ENCODE measurements around the gene CCDC86. TPM values are rescaled to one million over a fixed set of nuclear protein-coding genes. Genes with fewer than 3 reads are reported as not detected.

Gene CCDC86
- total and polyA plus RNA-seq, 2 of the 4 experiments (the other 2 are of a cell fraction) = 9.5 to 34.0 TPM

GRCh38 chr11:60863550-60864521 is 21.9 kb downstream of the CCDC86 start:
- no peak overlapping the region for H3K4me3 ChIP-seq (ENCODE audit: insufficient read depth, low read depth, low read length)
- no peak for TF ChIP-seq FOS (IDR thresholded peaks at IDR 0.05; ENCODE audit: low read depth, low read length)
- no peak for TF ChIP-seq CHD1 (IDR thresholded peaks at IDR 0.05; ENCODE audit: low read depth, low read length)
- no peak for TF ChIP-seq RAD21 (IDR thresholded peaks at IDR 0.05; ENCODE audit: low read length)
- no peak for TF ChIP-seq BHLHE40 (IDR thresholded peaks at IDR 0.05; ENCODE audit: low read depth, low read length)
- TF ChIP-seq CTCF (conservative IDR thresholded peaks at IDR 0.05; ENCODE audit: low read depth, low read length) = no peak
- TF ChIP-seq RFX5 (IDR thresholded peaks at IDR 0.05; ENCODE audit: low read depth, low read length) = no peak
- TF ChIP-seq CEBPB (IDR thresholded peaks at IDR 0.05; ENCODE audit: low read depth, low read length) = no peak
- TF ChIP-seq RCOR1 (IDR thresholded peaks at IDR 0.05; ENCODE audit: insufficient replicate concordance, low read length) = no peak
- TF ChIP-seq USF2 (IDR thresholded peaks at IDR 0.05; ENCODE audit: low read depth, low read length) = no peak
- TF ChIP-seq POLR2A (IDR thresholded peaks at IDR 0.05; ENCODE audit: low read depth, low read length) = no peak
- no peak for TF ChIP-seq NFE2L2 (IDR thresholded peaks at IDR 0.05; ENCODE audit: low read depth, low read length)
- no peak for TF ChIP-seq MAFK (IDR thresholded peaks at IDR 0.05; ENCODE audit: low read depth, low read length)
- H3K79me1 ChIP-seq (ENCODE audit: low read depth in 1 of 2, low read length in 2 of 2) = no peaks in the 10 kb centered on the region
- 80% methylated on average over 4 of the region's 16 CpGs; no CpG with 5 or more reads in 1 of the 2 experiments for WGBS, 2 experiments (ENCODE audit: extremely low coverage in 2 of 2, insufficient read length in 1 of 2)
- CTCF ChIA-PET = no interaction called here
- no peak overlapping the region for H3K18ac ChIP-seq (ENCODE audit: low read depth, low read length)
- H2AFZ ChIP-seq (replicated peaks; ENCODE audit: low read length, poor library complexity) = no peak overlapping the region
- no peak overlapping the region for H3K14ac ChIP-seq (replicated peaks; ENCODE audit: low read depth, low read length)
- intact Hi-C loops (cut with micrococcal nuclease) = no loop called here
- no peak overlapping the region for H2BK5ac ChIP-seq (ENCODE audit: low read depth, low read length, poor library complexity, severe bottlenecking)
- H3K9me3 ChIP-seq (ENCODE audit: control insufficient read depth, insufficient read depth, low read length) = no peaks in the 10 kb centered on the region
- no peaks in the 10 kb centered on the region for H3K36me3 ChIP-seq (ENCODE audit: control insufficient read depth, insufficient read depth, low read length)
- H4K8ac ChIP-seq (ENCODE audit: low read depth in 2 of 2, low read length in 2 of 2) = no peak overlapping the region
- no peak overlapping the region for H2BK15ac ChIP-seq (ENCODE audit: low read depth, low read length)
- H4K20me1 ChIP-seq (ENCODE audit: insufficient read depth, low read length) = no peaks in the 10 kb centered on the region
- no peak overlapping the region for H3K4ac ChIP-seq (ENCODE audit: low read depth, low read length)
- no peak overlapping the region for H4K91ac ChIP-seq (ENCODE audit: insufficient read depth, low read depth, low read length)
- H3K9me1 ChIP-seq (ENCODE audit: insufficient read depth, low read length) = peaks cover 1% of the 10 kb centered on the region; the same call in 1 of the 2 replicates
- H4K5ac ChIP-seq (ENCODE audit: low read depth, low read length) = no peak overlapping the region
- dilution Hi-C loops (cut with HindIII; ENCODE audit: low sequenced_read_pairs, unreplicated experiment) = no loop called here
- H3K4me2 ChIP-seq (ENCODE audit: low read depth, low read length) = no peak overlapping the region
- no peak overlapping the region for H2AK9ac ChIP-seq (replicated peaks; ENCODE audit: low read depth, low read length, poor library complexity)
- no peak overlapping the region for H3K9ac ChIP-seq (ENCODE audit: low read depth, low read length)
- no peak overlapping the region for H3K23ac ChIP-seq (ENCODE audit: low read depth, low read length)
- no peak for ATAC-seq (ENCODE audit: low read depth)
- in situ Hi-C loops (cut with MboI; ENCODE audit: low sequenced_read_pairs) = no loop called here
- no peak for DNase-seq
- POLR2A ChIA-PET (ENCODE audit: unreplicated experiment) = no interaction called here
- no peak overlapping the region for H2BK20ac ChIP-seq (ENCODE audit: low read depth, low read length)
- H2BK120ac ChIP-seq (ENCODE audit: low read depth, low read length) = no peak overlapping the region
- no peak overlapping the region for H3K56ac ChIP-seq (ENCODE audit: extremely low read depth, insufficient read depth, low read length)
- no peak overlapping the region for H2AK5ac ChIP-seq (ENCODE audit: low read depth, low read length)
- H3K27ac ChIP-seq (ENCODE audit: insufficient read depth, low read length) = no peak overlapping the region
- H3K27me3 ChIP-seq (ENCODE audit: control insufficient read depth, insufficient read depth, low read length) = peaks cover 13% of the 10 kb centered on the region
- BruUV-seq (replicated peaks) = no TSS peak
- peaks cover 1% of the 10 kb centered on the region; the same call in 1 of the 2 replicates for H3K4me1 ChIP-seq (ENCODE audit: control insufficient read depth, insufficient read depth, low read length)

Measured in IMR-90 (cell line).